Sigmoid colon (tissue), 4 donors: ENCODE data around the gene GRM7.

Source experiments
- CTCF ChIP-seq, 4 experiments: fragments of 450-650 bp in 3 of 4; fragments of 200-600 bp in 1 of 4; IDR thresholded peaks; one replicate each; pipeline ENCODE4 v1.5.1; 2016 to 2019; ENCODE audit warnings: antibody characterized with exemption in 4 of 4, mild to moderate bottlenecking in 3 of 4, moderate library complexity in 2 of 4
- EP300 ChIP-seq, 4 donors: sonication (generic); formaldehyde crosslinking; IDR thresholded peaks; one replicate each; pipeline ENCODE4 v1.6.1; 2017; ENCODE audit warnings: antibody characterized with exemption in 4 of 4

- no peak for TF ChIP-seq CTCF (IDR thresholded peaks at IDR 0.05)
- no peak for TF ChIP-seq EP300 (IDR thresholded peaks at IDR 0.05)
Observed at GRCh38 chr3:7630925-7631324, 770.0 kb downstream of the GRM7 start.
